ENCODE data around the gene FHIT.

FHIT gene

DNA sequence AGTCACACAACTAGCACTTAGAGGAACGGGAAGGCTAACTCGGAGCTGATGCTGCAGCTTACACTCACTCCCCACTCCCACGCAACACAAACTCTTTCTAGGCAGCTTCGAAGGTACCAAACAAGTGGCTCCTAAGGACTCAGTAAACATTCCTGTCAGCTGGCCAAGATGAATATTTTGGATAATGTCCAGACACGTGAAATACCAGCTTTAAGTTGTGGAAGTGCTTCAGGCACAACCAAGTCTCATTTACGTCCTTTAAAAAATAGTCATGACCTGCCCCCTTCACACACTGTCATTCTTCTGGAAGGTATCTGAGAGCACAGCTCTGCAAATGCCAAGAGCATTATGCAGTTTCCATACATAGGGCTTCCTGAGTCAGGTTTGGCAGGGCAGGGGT lies 1195.5 kb downstream of the FHIT start:
- no peak overlapping the region for H3K4me3 ChIP-seq (ENCODE audit: low read depth, low read length)
- TF ChIP-seq, protein P1, sequence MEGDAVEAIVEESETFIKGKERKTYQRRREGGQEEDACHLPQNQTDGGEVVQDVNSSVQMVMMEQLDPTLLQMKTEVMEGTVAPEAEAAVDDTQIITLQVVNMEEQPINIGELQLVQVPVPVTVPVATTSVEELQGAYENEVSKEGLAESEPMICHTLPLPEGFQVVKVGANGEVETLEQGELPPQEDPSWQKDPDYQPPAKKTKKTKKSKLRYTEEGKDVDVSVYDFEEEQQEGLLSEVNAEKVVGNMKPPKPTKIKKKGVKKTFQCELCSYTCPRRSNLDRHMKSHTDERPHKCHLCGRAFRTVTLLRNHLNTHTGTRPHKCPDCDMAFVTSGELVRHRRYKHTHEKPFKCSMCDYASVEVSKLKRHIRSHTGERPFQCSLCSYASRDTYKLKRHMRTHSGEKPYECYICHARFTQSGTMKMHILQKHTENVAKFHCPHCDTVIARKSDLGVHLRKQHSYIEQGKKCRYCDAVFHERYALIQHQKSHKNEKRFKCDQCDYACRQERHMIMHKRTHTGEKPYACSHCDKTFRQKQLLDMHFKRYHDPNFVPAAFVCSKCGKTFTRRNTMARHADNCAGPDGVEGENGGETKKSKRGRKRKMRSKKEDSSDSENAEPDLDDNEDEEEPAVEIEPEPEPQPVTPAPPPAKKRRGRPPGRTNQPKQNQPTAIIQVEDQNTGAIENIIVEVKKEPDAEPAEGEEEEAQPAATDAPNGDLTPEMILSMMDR (IDR thresholded peaks at IDR 0.05; ENCODE audit: low read depth, low read length, missing control alignments) = no peak
- no peak for DNase-seq (ENCODE audit: low read depth)

DNA sequence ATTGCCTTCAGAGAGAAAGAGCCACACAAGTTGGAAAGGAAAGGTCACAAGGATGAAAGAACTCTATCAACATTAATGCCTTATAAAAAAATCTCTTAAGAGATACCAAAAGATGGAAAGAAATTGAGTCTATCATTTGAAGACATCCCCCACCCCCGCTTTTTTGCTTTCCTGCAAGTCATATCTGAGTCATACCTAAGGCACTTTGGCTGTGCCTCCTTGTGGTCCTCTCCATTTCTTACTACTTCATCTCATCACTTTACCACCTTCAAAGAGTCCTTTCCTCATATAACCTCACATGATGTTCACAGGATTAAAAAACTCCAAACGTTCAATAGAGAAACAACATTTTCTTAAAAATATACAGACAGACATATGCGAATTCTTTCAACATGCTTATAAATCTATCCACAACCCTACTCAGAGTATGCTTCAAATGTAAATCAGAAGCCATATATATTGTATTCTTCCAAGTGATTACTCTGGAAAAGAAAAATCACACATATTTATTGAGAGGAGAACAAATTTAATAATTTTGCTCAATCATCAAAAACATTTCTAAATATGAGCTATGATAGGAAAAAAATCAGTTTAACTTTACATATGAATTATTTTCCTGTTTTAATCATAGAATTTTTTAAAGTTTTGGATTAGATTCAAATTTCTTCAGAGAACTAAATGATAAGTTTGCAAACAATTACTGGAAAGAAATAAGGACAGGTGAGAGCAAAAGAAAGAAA lies 1197.6 kb downstream of the FHIT start:
- no peak for DNase-seq (ENCODE audit: low read depth)
- TF ChIP-seq, protein P1 (IDR thresholded peaks at IDR 0.05; ENCODE audit: low read depth, low read length, missing control alignments) = no peak
- H3K4me3 ChIP-seq (ENCODE audit: low read depth, low read length) = no peak overlapping the region

DNA sequence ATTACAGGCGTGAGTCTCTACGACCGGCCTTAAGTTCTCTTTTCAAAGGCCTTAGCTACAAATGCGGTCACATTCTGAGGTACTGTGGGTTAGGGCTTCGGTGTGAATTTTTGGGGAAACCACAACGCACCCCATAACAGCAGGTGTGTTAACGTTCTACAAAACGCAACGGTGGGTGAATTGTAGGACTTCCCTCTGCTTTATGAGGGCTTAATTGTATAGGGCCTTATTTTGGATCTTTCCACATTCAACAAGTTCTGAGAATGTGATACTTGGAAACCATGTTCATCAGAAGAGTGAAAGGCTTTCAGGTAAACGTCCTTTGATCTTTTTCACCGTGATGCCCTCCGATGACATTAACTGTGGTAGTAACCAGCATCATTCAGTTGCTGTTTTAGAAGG lies 1202.8 kb downstream of the FHIT start:
- TF ChIP-seq, protein P1 (IDR thresholded peaks at IDR 0.05; ENCODE audit: low read depth, low read length, missing control alignments) = no peak
- no peak for DNase-seq (ENCODE audit: low read depth)
- H3K4me3 ChIP-seq (ENCODE audit: low read depth, low read length) = no peak overlapping the region

DNA sequence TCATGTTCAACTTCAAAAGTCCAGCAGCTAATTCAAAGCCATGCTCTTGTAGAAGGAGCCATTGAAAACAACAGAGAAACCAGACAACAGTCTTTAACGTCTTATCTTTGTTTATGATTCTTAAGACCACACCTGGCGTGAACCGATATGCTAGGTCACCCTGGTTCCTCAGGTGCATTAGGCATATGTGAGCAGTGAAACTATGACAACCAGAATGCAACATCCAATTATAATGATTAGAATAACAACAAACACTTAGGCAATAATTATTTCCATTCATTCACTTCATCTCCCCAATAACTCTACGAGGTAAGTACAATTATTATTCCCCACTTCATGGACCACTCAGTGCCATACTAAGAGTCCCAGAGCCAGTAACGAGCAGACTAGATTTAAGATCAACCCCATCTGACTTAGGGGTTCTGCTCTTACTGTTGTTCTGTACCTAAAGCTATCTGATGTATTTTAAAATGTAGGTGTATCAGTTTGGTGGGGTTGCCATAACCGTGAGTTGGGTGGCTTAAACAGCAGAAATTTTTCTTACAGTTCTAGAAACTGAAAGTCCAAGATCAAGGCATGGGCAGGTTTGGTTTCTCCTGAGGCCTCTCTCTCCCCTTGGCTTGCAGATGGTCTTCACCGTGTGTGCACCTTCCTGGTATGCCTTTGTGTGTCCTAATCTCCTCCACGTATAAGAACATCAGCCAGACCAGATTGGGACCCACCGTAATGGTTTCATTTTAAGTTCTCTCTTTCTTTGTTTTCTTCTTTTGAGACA lies 1203.6 kb downstream of the FHIT start:
- no peak overlapping the region for H3K4me3 ChIP-seq (ENCODE audit: low read depth, low read length)
- no peak for DNase-seq (ENCODE audit: low read depth)
- TF ChIP-seq, protein P1 (IDR thresholded peaks at IDR 0.05; ENCODE audit: low read depth, low read length, missing control alignments) = no peak

DNA sequence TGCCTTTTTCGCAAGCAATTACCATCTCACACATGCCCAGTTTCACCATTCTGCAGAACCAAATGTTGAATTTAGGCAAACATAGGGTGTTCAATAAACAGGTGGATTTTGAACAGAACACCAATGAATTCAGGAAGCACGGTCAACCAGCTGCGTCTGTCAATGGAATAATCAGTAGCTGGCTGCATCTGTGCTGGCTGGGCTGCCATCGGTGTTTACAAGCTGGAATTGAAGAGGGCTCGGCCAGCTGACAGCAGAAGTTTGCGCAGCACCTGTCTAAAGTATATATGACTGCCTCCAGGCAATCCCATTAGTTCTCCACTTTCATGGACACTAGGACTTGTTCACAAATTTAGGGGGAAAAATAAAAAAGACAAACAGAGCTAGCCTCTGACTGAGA lies 1205.0 kb downstream of the FHIT start:
- TF ChIP-seq, protein P1 (IDR thresholded peaks at IDR 0.05; ENCODE audit: low read depth, low read length, missing control alignments) = no peak
- no peak overlapping the region for H3K4me3 ChIP-seq (ENCODE audit: low read depth, low read length)
- DNase-seq (ENCODE audit: low read depth) = no peak

DNA sequence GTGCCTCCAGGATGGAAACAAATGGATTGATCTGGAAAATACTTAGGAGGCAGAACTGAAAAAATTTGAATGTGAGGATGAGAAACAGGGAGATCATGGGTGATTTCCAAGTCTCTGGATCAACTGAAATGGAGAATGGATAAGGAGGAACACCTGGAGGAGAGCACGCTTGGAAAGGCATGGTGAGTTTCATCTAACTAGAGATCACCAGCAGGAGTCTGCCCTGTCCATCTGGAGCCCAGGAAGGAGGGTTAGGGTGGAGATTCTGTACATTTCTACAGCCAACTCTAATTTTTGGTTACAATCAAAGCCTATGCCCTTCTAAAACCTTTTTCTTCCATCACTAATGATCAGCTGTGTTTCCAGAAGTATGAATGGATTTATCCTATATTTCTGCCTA lies 1205.6 kb downstream of the FHIT start:
- DNase-seq (ENCODE audit: low read depth) = no peak
- TF ChIP-seq, protein P1 (IDR thresholded peaks at IDR 0.05; ENCODE audit: low read depth, low read length, missing control alignments) = no peak
- no peak overlapping the region for H3K4me3 ChIP-seq (ENCODE audit: low read depth, low read length)
